ENCODE data around the gene RPL7A.

Gene RPL7A

GRCh38 chr9:133393399-133393798 is 45.4 kb downstream of the RPL7A start:
- no peak for DNase-seq

GRCh38 chr9:133394687-133395271 is 46.8 kb downstream of the RPL7A start:
- no peak for DNase-seq

DNA sequence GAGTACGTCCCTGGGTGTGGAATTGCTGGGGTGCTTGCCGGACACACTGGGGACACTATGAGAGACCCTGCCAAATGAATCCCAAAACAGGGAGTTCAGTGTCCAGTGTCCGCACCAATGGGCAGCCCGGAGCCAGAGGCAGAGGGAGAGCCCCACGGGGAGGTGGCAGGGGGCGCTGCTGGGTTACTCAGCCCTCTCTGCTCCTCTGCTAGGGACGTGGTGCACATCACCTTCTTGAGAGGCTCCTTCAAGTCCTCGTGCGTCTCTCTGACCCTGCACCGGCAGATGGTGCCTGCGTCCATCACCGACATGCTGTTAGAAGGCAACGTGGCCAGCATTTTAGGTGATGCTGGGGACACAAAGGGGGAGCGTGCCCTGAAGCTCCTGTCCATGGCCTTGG is 48.9 kb downstream of the RPL7A start:
- peak; percentile 59 for DNase-seq

- DNase-seq, result no peak
These were observed 49.4 kb downstream of the RPL7A start for GRCh38 chr9:133397370-133397769.

- DNase-seq, result no peak
These were observed 49.9 kb downstream of the RPL7A start for GRCh38 chr9:133397895-133398294.

DNA sequence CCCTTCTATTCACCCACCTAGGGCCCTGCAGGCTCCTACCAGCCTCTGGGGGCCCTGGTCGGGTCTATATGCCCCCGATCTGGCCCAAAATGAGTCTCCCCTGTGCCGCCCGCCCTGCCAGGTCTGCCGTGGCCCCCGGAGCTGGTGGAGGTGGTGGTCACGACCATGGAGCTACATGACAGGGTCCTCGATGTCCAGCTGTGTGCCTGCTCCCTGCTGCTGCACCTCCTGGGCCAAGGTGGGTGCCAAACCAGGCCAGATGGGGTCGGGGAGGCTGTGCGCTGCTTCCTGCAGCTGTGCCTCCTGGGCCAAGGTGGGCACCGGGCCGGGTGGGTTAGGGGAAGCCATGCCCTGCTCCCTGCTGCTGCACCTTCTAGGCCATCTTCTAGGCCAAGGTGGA is 52.3 kb downstream of the RPL7A start:
- no peak for DNase-seq

All from RPMI8226 (cell line).